OCI-LY3 (cell line): Measurements from ENCODE around the gene SPPL3.

ENCODE experiments used
- H2AFZ ChIP-seq: fragments of 200-600, 300-600 bp; shearing (Covaris generic); 2 replicates; pipeline ENCODE4 v1.6.0; 2014; ENCODE audit warnings: antibody characterized with exemption, low read depth, low read length
- H3K27ac ChIP-seq: fragments of 200-600, 300-600 bp; sonication (generic); 2 replicates; pipeline ENCODE4 v1.5.1; 2014; ENCODE audit warnings: mild to moderate bottlenecking, low read length, moderate library complexity, mixed read lengths
- H3K27me3 ChIP-seq: fragments of 200-600, 300-600 bp; sonication (generic); 2 replicates; pipeline ENCODE4 v1.6.1; 2014; ENCODE audit warnings: low read depth, low read length, mixed read lengths
- H3K36me3 ChIP-seq: fragments of 200-600, 300-600 bp; sonication (generic); replicated peaks from 2 replicates; pipeline ENCODE3; 2014; ENCODE audit warnings: low read depth, low read length, mixed read lengths
- H3K4me1 ChIP-seq: fragments of 300-600, 200-600 bp; sonication (generic); 2 replicates; pipeline ENCODE4 v1.6.1; 2014; ENCODE audit warnings: low read length, mixed read lengths
- H3K4me2 ChIP-seq: fragments of 200-600, 300-600 bp; sonication (generic); 2 replicates; pipeline ENCODE4 v1.6.1; 2014; ENCODE audit warnings: low read length, mixed read lengths
- H3K4me3 ChIP-seq: fragments of 300-600, 200-600 bp; sonication (generic); 2 replicates; pipeline ENCODE4 v1.5.1; 2014; ENCODE audit warnings: antibody characterized with exemption, mild to moderate bottlenecking, low read length, moderate library complexity
- H3K79me2 ChIP-seq: fragments of 300-600, 200-600 bp; shearing (Covaris generic); 2 replicates; pipeline ENCODE4 v1.6.1; 2014; ENCODE audit warnings: mild to moderate bottlenecking, low read length, mixed read lengths
- H3K9ac ChIP-seq: fragments of 300-600, 200-600 bp; shearing (Covaris generic); 2 replicates; pipeline ENCODE4 v1.6.0; 2014; ENCODE audit warnings: mild to moderate bottlenecking, low read length, moderate library complexity
- H3K9me3 ChIP-seq: fragments of 200-600, 300-600 bp; shearing (Covaris generic); 2 replicates; pipeline ENCODE4 v1.6.1; 2014; ENCODE audit warnings: low read length, mixed read lengths; ENCODE audit not compliant: insufficient read depth
- H4K20me1 ChIP-seq: fragments of 200-600, 300-600 bp; sonication (generic); 2 replicates; pipeline ENCODE4 v1.6.1; 2016; ENCODE audit warnings: low read length, mixed read lengths; ENCODE audit not compliant: insufficient read depth
- EZH2phosphoT487 ChIP-seq: fragments of 200-600 bp; shearing (Covaris generic); IDR thresholded peaks from 2 replicates; pipeline ENCODE4 v1.6.1; 2018; ENCODE audit warnings: antibody characterized with exemption, mixed run types, low read depth
- TF ChIP-seq, protein P1 (sequence below): fragments of 200-600, 300-600 bp; sonication (generic); IDR thresholded peaks from 2 replicates; pipeline ENCODE4 v1.5.1; 2014; ENCODE audit warnings: antibody characterized with exemption, low read length, low read depth

The SPPL3 gene

DNA sequence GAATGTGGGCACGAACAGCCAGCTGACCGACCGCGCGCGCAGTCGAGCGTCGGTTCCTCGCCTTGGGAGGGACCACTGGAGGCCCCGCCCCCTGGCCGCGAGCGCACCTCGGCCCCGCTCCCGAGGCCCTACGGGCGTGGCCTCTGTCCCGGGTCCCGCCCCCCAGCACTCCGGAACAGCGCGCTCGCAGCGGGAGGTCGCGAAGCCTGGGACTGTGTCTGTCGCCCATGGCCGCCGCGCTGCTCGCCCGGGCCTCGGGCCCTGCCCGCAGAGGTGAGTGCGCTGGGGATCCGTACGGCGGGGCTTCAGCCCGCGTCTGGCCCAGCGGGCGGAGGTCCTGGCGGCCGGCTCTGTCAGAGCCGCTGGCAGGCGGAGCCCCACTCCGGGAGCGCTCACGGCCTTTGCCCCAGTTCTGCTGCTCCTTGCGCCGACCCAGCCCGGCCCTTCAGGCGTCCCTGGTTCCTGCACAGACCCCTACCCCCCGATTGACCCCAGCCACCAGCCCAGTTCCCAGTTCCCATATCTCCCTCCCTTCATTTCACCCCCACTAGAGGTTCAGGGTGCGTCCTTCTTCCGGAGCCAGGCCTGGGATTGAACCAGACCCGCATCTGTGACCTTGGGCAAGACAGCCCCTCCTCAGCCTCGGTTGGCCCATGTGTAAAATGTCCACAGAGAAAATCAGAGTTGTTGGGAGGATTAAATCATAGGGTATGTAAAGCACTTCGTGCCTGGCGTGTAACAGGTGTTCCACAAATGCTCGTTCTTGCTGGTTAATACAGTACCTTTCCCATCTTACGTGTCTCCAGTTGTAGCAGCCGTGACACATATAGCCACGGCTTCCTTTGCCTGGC is 178.3 kb downstream of the SPPL3 start, which contains the start of gene ACADS:
Gene ACADS (plus strand): TSS at position 168 of the 851 bp plus-strand sequence. CDS start 60 bp downstream, at position 228.
- H3K27ac ChIP-seq: no peak within 1 kb of the TSS

DNA sequence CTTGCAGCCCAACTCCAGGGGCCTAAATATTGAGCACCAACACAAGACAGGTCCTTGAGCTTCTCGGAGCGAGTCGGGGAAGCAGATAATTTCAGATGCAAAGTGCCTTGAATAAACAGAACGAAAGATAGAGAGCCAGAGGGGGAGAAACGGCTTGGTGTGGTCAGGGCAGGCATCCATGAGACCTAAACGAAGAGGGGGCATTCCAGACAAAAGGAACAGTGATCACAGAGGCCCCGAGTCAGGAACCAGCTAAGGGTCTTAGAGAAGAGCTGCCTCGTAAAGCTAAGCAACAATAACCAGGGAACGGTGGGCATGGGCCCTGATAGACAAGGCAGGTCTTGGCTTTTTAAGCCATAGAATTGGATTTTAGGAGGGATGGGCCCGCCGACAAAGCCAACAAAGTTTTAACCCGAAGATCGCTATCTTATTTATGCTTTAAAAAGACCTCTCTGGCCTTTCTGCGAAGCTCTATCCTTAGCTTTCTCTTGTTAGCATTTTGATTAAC is 179.0 kb downstream of the SPPL3 start:
- Histone ChIP-seq H3K79me2 (no peaks in the 10 kb centered on the region), H3K27ac (no peak overlapping the region), H3K4me3 (peak overlapping the region; percentile 75), H3K9ac (no peak overlapping the region), H3K27me3 (no peaks in the 10 kb centered on the region), H3K4me2 (peak overlapping the region; percentile 59), H2AFZ (no peak overlapping the region), H4K20me1 (peaks cover 9% of the 10 kb centered on the region; the same call in 1 of the 2 replicates), H3K4me1 (peaks cover 9% of the 10 kb centered on the region; the same call in 1 of the 2 replicates), H3K36me3 (peaks cover 43% of the 10 kb centered on the region), H3K9me3 (no peaks in the 10 kb centered on the region)
- TF ChIP-seq, protein P1, sequence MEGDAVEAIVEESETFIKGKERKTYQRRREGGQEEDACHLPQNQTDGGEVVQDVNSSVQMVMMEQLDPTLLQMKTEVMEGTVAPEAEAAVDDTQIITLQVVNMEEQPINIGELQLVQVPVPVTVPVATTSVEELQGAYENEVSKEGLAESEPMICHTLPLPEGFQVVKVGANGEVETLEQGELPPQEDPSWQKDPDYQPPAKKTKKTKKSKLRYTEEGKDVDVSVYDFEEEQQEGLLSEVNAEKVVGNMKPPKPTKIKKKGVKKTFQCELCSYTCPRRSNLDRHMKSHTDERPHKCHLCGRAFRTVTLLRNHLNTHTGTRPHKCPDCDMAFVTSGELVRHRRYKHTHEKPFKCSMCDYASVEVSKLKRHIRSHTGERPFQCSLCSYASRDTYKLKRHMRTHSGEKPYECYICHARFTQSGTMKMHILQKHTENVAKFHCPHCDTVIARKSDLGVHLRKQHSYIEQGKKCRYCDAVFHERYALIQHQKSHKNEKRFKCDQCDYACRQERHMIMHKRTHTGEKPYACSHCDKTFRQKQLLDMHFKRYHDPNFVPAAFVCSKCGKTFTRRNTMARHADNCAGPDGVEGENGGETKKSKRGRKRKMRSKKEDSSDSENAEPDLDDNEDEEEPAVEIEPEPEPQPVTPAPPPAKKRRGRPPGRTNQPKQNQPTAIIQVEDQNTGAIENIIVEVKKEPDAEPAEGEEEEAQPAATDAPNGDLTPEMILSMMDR: no peak
- no peak for TF ChIP-seq EZH2phosphoT487

More for the DNA sequence above, 178.3 kb downstream of the SPPL3 start, which contains the start of gene ACADS:
- H2AFZ ChIP-seq: no peak within 1 kb of the TSS
- peak within 1 kb of the TSS; percentile 41 for H3K9ac ChIP-seq
- TF ChIP-seq, protein P1: no peak
- TF ChIP-seq EZH2phosphoT487: no peak
- no peaks in the 10 kb centered on the region for H3K27me3 ChIP-seq
- H3K79me2 ChIP-seq: no peaks in the 10 kb centered on the region
- H4K20me1 ChIP-seq: peaks cover 9% of the 10 kb centered on the region; the same call in 1 of the 2 replicates
- H3K4me2 ChIP-seq: peak within 1 kb of the TSS; percentile 59
- peaks cover 37% of the 10 kb centered on the region for H3K36me3 ChIP-seq
- H3K9me3 ChIP-seq: no peaks in the 10 kb centered on the region
- H3K4me1 ChIP-seq: peaks cover 9% of the 10 kb centered on the region; the same call in 1 of the 2 replicates
- peak within 1 kb of the TSS; percentile 75 for H3K4me3 ChIP-seq

DNA sequence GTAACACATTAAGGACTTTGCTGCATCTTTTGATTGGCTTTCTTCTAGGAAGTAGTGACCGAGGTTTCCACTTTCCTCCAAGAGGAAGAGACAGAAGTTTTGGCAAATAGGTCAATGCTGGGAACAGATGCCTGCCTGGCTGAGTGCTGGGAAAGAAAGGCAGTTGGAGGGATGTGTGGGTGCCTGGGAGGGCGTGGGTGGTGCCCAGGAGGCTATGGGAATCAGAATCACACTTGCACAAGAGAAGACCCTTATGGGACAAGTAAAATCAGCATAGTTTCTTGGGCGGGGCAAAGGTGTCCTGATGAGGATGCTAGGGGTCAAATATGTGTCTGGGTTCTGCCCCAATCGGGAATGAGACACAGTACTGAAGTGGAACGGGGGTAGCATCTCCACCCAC is 179.4 kb downstream of the SPPL3 start:
- H3K27ac ChIP-seq: no peak overlapping the region
- H3K9me3 ChIP-seq: no peaks in the 10 kb centered on the region
- H3K4me2 ChIP-seq: no peak overlapping the region
- H3K9ac ChIP-seq: no peak overlapping the region
- H3K27me3 ChIP-seq: no peaks in the 10 kb centered on the region
- TF ChIP-seq, protein P1: no peak
- no peak for TF ChIP-seq EZH2phosphoT487
- H3K36me3 ChIP-seq: peaks cover 47% of the 10 kb centered on the region
- no peak overlapping the region for H3K4me3 ChIP-seq
- H4K20me1 ChIP-seq: peaks cover 9% of the 10 kb centered on the region; the same call in 1 of the 2 replicates
- H3K4me1 ChIP-seq: peaks cover 9% of the 10 kb centered on the region; the same call in 1 of the 2 replicates
- no peaks in the 10 kb centered on the region for H3K79me2 ChIP-seq
- no peak overlapping the region for H2AFZ ChIP-seq

DNA sequence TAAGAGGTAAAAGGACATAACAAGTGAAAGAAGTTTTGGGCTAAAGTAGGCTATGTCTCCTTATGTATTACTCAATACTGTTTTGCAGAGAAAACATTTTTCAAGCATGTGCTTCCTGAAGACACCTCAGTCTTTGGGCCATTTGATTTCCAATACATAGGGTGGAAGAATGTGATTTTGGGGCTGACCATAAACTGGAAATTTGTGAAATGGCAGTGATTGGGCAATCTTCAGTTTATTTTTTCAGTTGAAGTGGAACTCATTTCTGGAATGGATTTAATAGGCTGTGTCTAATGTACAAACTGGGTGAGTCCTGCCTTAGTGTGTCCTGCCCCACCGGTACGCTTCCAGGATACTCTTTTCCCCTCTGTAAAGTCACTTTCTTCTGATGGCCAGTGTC is 181.4 kb downstream of the SPPL3 start:
- H3K4me2 ChIP-seq: no peak overlapping the region
- TF ChIP-seq EZH2phosphoT487: no peak
- TF ChIP-seq, protein P1: no peak
- no peaks in the 10 kb centered on the region for H3K9me3 ChIP-seq
- no peaks in the 10 kb centered on the region for H3K79me2 ChIP-seq
- no peak overlapping the region for H2AFZ ChIP-seq
- H3K4me1 ChIP-seq: peaks cover 9% of the 10 kb centered on the region; the same call in 1 of the 2 replicates
- H3K36me3 ChIP-seq: peaks cover 59% of the 10 kb centered on the region
- peaks cover 9% of the 10 kb centered on the region; the same call in 1 of the 2 replicates for H4K20me1 ChIP-seq
- no peaks in the 10 kb centered on the region for H3K27me3 ChIP-seq
- no peak overlapping the region for H3K9ac ChIP-seq
- H3K4me3 ChIP-seq: no peak overlapping the region
- H3K27ac ChIP-seq: no peak overlapping the region
